Thyroid gland (tissue), 4 donors: ENCODE results near the gene HLA-C.

Source experiments
- CTCF ChIP-seq, 6 experiments: fragments of 200-600 bp in 3 of 6; fragments of 450-650 bp in 3 of 6; sonication (generic) in 3 of 6; IDR thresholded peaks; one replicate each; pipeline ENCODE4 v1.5.1; 2016 to 2019; ENCODE audit warnings: antibody characterized with exemption in 6 of 6, mild to moderate bottlenecking in 2 of 6, inconsistent platforms in 1 of 6, moderate library complexity in 1 of 6
- POLR2A ChIP-seq, 2 donors: fragments of 450-650 bp; IDR thresholded peaks; one replicate each; pipeline ENCODE4 v1.6.1; 2017; ENCODE audit warnings: antibody characterized with exemption in 2 of 2, mild to moderate bottlenecking in 2 of 2, moderate library complexity in 1 of 2

- TF ChIP-seq POLR2A (IDR thresholded peaks at IDR 0.05): no peak
- TF ChIP-seq CTCF (IDR thresholded peaks at IDR 0.05): no peak
Observed at GRCh38 chr6:31227143-31227542, 44.7 kb downstream of the HLA-C start.
